GM12873 (cell line): ENCODE measurements around the gene MRC2.

ENCODE experiments used
- TF ChIP-seq, protein P1 (sequence below): IDR thresholded peaks from 2 replicates; pipeline ENCODE4 v1.5.1; 2012; ENCODE audit warnings: low read depth, mild to moderate bottlenecking, moderate library complexity, low read length, control low read depth; ENCODE audit not compliant: insufficient read depth; ENCODE audit errors: missing control alignments

The MRC2 gene

GRCh38 chr17:62737513-62737912 lies 110.0 kb downstream of the MRC2 start:
- TF ChIP-seq, protein P1, sequence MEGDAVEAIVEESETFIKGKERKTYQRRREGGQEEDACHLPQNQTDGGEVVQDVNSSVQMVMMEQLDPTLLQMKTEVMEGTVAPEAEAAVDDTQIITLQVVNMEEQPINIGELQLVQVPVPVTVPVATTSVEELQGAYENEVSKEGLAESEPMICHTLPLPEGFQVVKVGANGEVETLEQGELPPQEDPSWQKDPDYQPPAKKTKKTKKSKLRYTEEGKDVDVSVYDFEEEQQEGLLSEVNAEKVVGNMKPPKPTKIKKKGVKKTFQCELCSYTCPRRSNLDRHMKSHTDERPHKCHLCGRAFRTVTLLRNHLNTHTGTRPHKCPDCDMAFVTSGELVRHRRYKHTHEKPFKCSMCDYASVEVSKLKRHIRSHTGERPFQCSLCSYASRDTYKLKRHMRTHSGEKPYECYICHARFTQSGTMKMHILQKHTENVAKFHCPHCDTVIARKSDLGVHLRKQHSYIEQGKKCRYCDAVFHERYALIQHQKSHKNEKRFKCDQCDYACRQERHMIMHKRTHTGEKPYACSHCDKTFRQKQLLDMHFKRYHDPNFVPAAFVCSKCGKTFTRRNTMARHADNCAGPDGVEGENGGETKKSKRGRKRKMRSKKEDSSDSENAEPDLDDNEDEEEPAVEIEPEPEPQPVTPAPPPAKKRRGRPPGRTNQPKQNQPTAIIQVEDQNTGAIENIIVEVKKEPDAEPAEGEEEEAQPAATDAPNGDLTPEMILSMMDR = no peak

GRCh38 chr17:62738281-62738680 lies 110.8 kb downstream of the MRC2 start:
- TF ChIP-seq, protein P1 = no peak

DNA sequence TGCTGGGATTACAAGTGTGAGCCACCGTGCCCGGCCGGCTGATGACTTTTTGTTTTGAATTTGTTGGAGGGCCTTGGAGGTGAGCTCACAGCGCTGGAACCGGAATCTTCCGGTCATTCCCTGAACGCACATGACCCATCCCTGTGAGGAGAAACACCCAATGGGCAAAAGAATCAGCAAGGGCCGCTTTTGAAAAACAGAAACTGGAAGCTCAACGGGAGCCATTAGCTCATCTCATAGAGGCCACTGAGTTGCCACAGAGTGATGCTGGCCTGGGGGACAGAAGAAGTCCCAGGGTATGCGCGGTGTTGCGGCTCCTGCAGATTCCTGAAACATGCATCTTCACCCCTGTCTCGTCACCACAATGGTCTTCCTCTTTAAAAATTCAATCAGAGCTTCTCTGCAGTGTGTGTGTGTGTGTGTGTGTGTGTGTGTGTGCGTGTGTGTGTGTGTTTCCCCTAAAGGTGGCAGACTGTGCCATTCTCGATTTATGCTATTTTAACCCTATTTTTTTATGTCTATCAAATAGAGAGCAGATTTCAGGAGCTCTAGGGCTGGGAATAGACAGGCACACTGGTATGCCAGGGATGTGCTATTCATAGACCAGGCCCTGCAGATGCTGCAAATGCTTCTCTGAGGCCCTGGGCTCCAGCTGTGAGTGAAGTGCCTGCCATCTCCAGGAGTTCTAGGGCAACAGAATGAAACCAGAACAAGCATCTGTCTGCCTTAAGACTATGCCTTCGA lies 112.3 kb downstream of the MRC2 start:
- TF ChIP-seq, protein P1 = no peak

- TF ChIP-seq, protein P1 = no peak
Measured at GRCh38 chr17:62741290-62741689, 113.8 kb downstream of the MRC2 start.
